Esophagus muscularis mucosa (tissue), 3 donors: Measurements from ENCODE around the gene ACAN.

Experiments used
- POLR2A ChIP-seq: fragments of 450-650 bp; IDR thresholded peaks from one replicate; pipeline ENCODE4 v1.6.1; 2017; ENCODE audit warnings: antibody characterized with exemption, moderate library complexity, mild to moderate bottlenecking, low read depth
- POLR2AphosphoS5 ChIP-seq, 2 donors: sonication (generic); formaldehyde crosslinking; IDR thresholded peaks; one replicate each; pipeline ENCODE4 v1.6.1; 2017; ENCODE audit warnings: antibody characterized with exemption in 2 of 2
- TF ChIP-seq, protein P1 (sequence below), 3 experiments: fragments of 200-600 bp in 2 of 3; fragments of 450-650 bp in 1 of 3; sonication (generic) in 2 of 3; IDR thresholded peaks; one replicate each; pipeline ENCODE4 v1.5.1; 2017 to 2019; ENCODE audit warnings: antibody characterized with exemption in 3 of 3, mild to moderate bottlenecking in 2 of 3, moderate library complexity in 1 of 3

GRCh38 chr15:88848203-88848602 is 45.0 kb downstream of the ACAN start:
- TF ChIP-seq POLR2AphosphoS5 (IDR thresholded peaks at IDR 0.05) (no peak), POLR2A (no peak)
- TF ChIP-seq, protein P1, sequence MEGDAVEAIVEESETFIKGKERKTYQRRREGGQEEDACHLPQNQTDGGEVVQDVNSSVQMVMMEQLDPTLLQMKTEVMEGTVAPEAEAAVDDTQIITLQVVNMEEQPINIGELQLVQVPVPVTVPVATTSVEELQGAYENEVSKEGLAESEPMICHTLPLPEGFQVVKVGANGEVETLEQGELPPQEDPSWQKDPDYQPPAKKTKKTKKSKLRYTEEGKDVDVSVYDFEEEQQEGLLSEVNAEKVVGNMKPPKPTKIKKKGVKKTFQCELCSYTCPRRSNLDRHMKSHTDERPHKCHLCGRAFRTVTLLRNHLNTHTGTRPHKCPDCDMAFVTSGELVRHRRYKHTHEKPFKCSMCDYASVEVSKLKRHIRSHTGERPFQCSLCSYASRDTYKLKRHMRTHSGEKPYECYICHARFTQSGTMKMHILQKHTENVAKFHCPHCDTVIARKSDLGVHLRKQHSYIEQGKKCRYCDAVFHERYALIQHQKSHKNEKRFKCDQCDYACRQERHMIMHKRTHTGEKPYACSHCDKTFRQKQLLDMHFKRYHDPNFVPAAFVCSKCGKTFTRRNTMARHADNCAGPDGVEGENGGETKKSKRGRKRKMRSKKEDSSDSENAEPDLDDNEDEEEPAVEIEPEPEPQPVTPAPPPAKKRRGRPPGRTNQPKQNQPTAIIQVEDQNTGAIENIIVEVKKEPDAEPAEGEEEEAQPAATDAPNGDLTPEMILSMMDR (IDR thresholded peaks at IDR 0.05): no peak
